ENCODE data around the gene HAUS1. TPM values are rescaled to one million over a fixed set of nuclear protein-coding genes. Genes with fewer than 3 reads are reported as not detected.
A peak's percentile ranks its signal among the peaks of the same experiment; 100 is the strongest.

Gene HAUS1
- total and polyA plus RNA-seq, 2 of the 8 experiments (the other 6 are each of a cell fraction or from before 2014, with no cell fraction given), result 104 TPM

DNA sequence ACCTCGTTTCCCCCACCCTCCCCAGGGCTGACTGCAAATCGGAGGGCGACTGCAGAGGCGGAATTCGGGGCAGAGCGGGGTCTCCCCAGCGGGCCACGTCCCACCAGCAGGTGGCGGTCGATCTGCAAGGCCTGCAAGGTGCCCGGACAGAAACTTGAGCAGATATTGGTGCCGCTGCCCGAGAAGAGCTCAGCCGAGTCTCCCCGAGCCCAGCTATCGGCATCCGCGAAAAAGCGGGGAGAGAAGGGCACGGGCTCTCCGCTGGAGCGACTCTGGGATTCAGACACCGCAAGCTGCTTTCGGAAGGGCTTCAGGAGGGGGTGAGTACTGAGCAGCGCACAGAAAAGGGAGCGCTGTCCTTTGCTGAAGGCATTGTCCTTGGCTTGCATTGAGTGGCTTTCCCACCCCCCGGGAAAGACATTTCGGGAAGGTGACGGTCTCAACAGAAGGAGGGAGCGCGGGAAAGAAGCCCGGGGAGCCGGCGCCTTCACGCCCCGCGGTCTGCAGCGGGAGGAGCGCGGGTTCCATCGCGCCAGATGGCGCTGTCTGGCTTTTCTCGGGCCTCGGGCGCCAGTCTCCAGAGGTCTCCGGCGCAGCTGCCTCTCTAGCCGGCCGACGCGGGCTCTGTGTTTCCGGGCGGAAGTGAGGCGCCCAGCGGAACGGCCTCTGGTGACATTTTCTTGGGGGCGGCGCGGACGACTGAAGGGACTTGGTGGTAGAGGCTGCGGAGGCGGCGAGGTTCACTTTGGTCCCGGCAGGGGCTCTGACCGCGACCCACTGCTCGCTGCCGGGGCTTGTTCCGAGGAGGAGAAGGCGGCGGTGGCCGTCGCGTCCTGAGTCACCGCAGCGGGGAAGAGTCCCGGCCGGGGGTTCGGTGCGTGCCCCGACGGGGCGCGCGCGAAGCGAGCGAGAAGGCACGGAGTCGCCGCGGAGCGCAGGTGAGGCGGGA is 69.5 kb downstream of the HAUS1 start (continued):
- TF ChIP-seq, protein P1, sequence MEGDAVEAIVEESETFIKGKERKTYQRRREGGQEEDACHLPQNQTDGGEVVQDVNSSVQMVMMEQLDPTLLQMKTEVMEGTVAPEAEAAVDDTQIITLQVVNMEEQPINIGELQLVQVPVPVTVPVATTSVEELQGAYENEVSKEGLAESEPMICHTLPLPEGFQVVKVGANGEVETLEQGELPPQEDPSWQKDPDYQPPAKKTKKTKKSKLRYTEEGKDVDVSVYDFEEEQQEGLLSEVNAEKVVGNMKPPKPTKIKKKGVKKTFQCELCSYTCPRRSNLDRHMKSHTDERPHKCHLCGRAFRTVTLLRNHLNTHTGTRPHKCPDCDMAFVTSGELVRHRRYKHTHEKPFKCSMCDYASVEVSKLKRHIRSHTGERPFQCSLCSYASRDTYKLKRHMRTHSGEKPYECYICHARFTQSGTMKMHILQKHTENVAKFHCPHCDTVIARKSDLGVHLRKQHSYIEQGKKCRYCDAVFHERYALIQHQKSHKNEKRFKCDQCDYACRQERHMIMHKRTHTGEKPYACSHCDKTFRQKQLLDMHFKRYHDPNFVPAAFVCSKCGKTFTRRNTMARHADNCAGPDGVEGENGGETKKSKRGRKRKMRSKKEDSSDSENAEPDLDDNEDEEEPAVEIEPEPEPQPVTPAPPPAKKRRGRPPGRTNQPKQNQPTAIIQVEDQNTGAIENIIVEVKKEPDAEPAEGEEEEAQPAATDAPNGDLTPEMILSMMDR (IDR thresholded peaks at IDR 0.05; ENCODE audit: control extremely low read depth in 1 of 3, insufficient read depth in 1 of 3, low read depth in 1 of 3, low read length in 3 of 3), result peak; percentile 91 to 94 (median 94)
- TF ChIP-seq TEAD4 (IDR thresholded peaks at IDR 0.05; ENCODE audit: low read depth, low read length), result peak; percentile 84
- peak; percentile 77 for TF ChIP-seq TAF1 (IDR thresholded peaks at IDR 0.05; ENCODE audit: low read depth, low read length)
- no peak for TF ChIP-seq RXRA (IDR thresholded peaks at IDR 0.05; ENCODE audit: insufficient read depth, low read depth, low read length)
- no peak for TF ChIP-seq SP1 (IDR thresholded peaks at IDR 0.05; ENCODE audit: low read depth, low read length)
- TF ChIP-seq RNF2 (IDR thresholded peaks at IDR 0.05; ENCODE audit: borderline replicate concordance, low read depth, low read length, missing control alignments, poor library complexity, severe bottlenecking), result no peak
- TF ChIP-seq TBP (IDR thresholded peaks at IDR 0.05; ENCODE audit: low read depth, low read length), result peak; percentile 85
- peak; percentile 60; the same call in 1 of the 2 replicates for TF ChIP-seq MAX (IDR thresholded peaks at IDR 0.05)
- peak; percentile 58; the same call in 1 of the 2 replicates for TF ChIP-seq SP4 (IDR thresholded peaks at IDR 0.05; ENCODE audit: low read length)
- TF ChIP-seq ASH2L (IDR thresholded peaks at IDR 0.05; ENCODE audit: low read length), result peak; percentile 61
- TF ChIP-seq BACH1 (IDR thresholded peaks at IDR 0.05; ENCODE audit: low read length), result no peak
- peak; percentile 72 for TF ChIP-seq CTBP2 (IDR thresholded peaks at IDR 0.05; ENCODE audit: borderline replicate concordance, insufficient read depth, insufficient read length, low read length)
- TF ChIP-seq TAF7 (optimal IDR thresholded peaks at IDR 0.05; ENCODE audit: borderline replicate concordance, low read depth, low read length), result peak; percentile 69
- peak; percentile 67 for TF ChIP-seq POLR2AphosphoS5 (IDR thresholded peaks at IDR 0.05; ENCODE audit: low read depth, low read length)
- TF ChIP-seq KDM1A (IDR thresholded peaks at IDR 0.05; ENCODE audit: borderline replicate concordance, low read length), result no peak
- TF ChIP-seq CBX8 (IDR thresholded peaks at IDR 0.05; ENCODE audit: borderline replicate concordance, low read depth, low read length), result no peak
- TF ChIP-seq SIN3A (conservative IDR thresholded peaks at IDR 0.05 in 1 of 2, IDR thresholded peaks at IDR 0.05 in 1 of 2; ENCODE audit: low read depth in 1 of 2, low read length in 2 of 2), result peak; percentile 65 to 88; a peak in 2 of 4 replicates
- TF ChIP-seq BCL11A (IDR thresholded peaks at IDR 0.05; ENCODE audit: low read depth in 2 of 2, low read length in 2 of 2), result no peak
- peak; percentile 78; the same call in 1 of the 2 replicates for TF ChIP-seq RBBP5 (IDR thresholded peaks at IDR 0.05; ENCODE audit: borderline replicate concordance, low read depth, low read length)
- no peak for TF ChIP-seq FOSL1 (IDR thresholded peaks at IDR 0.05; ENCODE audit: insufficient read depth, low read depth, low read length)
